ENCODE data around the gene DNAAF9. TPM values are rescaled to one million over a fixed set of nuclear protein-coding genes. Genes with fewer than 3 reads are reported as not detected.

Gene DNAAF9
- total RNA-seq, 1 donor from 2014 or later, result 4.5 TPM

GRCh38 chr20:3364323-3365013 is 43.0 kb downstream of the DNAAF9 start:
- no peak for DNase-seq
- intact Hi-C loops (cut with micrococcal nuclease), result no loop called here
- H3K9me3 Mint-ChIP-seq, result no peaks in the 10 kb centered on the region
- H3K36me3 Mint-ChIP-seq (ENCODE audit: low read depth), result peaks cover 3% of the 10 kb centered on the region
- no peak overlapping the region for H3K27ac Mint-ChIP-seq
- ChIA-PET CTCF (no interaction called here), POLR2A (no interaction called here)
- H3K4me1 Mint-ChIP-seq, result no peaks in the 10 kb centered on the region
- H3K4me3 Mint-ChIP-seq, result no peak overlapping the region
- H3K27me3 Mint-ChIP-seq, result no peaks in the 10 kb centered on the region
- no peak for ATAC-seq (ENCODE audit: low read depth)
- no peak for TF ChIP-seq CTCF (IDR thresholded peaks at IDR 0.05)

- no peaks in the 10 kb centered on the region for H3K27me3 Mint-ChIP-seq
- POLR2A ChIA-PET, result no interaction called here
Observed at GRCh38 chr20:3360752-3361151, 46.7 kb downstream of the DNAAF9 start.

GRCh38 chr20:3358676-3359340 is 48.7 kb downstream of the DNAAF9 start:
- no peaks in the 10 kb centered on the region for H3K27me3 Mint-ChIP-seq
- no peaks in the 10 kb centered on the region for H3K36me3 Mint-ChIP-seq (ENCODE audit: low read depth)
- intact Hi-C loops (cut with micrococcal nuclease), result no loop called here
- H3K27ac Mint-ChIP-seq, result no peak overlapping the region
- H3K4me3 Mint-ChIP-seq, result no peak overlapping the region
- ChIA-PET CTCF (no interaction called here), POLR2A (no interaction called here)
- no peak for DNase-seq
- no peaks in the 10 kb centered on the region for H3K4me1 Mint-ChIP-seq
- TF ChIP-seq CTCF (IDR thresholded peaks at IDR 0.05), result no peak
- no peak for ATAC-seq (ENCODE audit: low read depth)
- no peaks in the 10 kb centered on the region for H3K9me3 Mint-ChIP-seq

More at GRCh38 chr20:3360752-3361151, 46.7 kb downstream of the DNAAF9 start:
- intact Hi-C loops (cut with micrococcal nuclease), result no loop called here
- Mint-ChIP-seq H3K4me1 (no peaks in the 10 kb centered on the region), H3K27ac (no peak overlapping the region), H3K9me3 (no peaks in the 10 kb centered on the region), H3K36me3 (ENCODE audit: low read depth) (no peaks in the 10 kb centered on the region), H3K4me3 (no peak overlapping the region)
- ATAC-seq (ENCODE audit: low read depth) (no peak), DNase-seq (no peak)
- TF ChIP-seq CTCF (IDR thresholded peaks at IDR 0.05), result no peak
- CTCF ChIA-PET, result no interaction called here

Other genes with a start within 250 kb of the DNAAF9 start
- 23.7 and 24.6 TPM in 2 replicates for gene FASTKD5, start 247.8 kb downstream of the DNAAF9 start, total RNA-seq
- gene UBOX5, start 247.8 kb downstream of the DNAAF9 start, total RNA-seq, result 8.9 and 9.6 TPM in 2 replicates
- gene LZTS3, start 234.1 kb downstream of the DNAAF9 start, total RNA-seq, result 0.64 and 0.84 TPM in 2 replicates
- gene DDRGK1, start 203.0 kb downstream of the DNAAF9 start, total RNA-seq, result 37.1 and 46.1 TPM in 2 replicates
- gene ITPA, start 198.2 kb downstream of the DNAAF9 start, total RNA-seq, result 82.1 and 84.8 TPM in 2 replicates
- gene SLC4A11, start 168.5 kb downstream of the DNAAF9 start, total RNA-seq, result 0.58 and 0.88 TPM in 2 replicates
- gene ATRN, start 63.3 kb upstream of the DNAAF9 start, total RNA-seq, result 11.5 and 13.0 TPM in 2 replicates

Measured in activated B cell treated with CpG ODN at 0.5 μM for 24 hours (primary cell).